ENCODE data around the gene LAMA2. TPM values are rescaled to one million over a fixed set of nuclear protein-coding genes. Genes with fewer than 3 reads are reported as not detected.

LAMA2 gene
- total and polyA plus RNA-seq, 3 donors from 2014 or later: 25.9 to 94.8 (median 56.0) TPM

- intact Hi-C loops (cut with DNase I; ENCODE audit: low total_unique reads): no loop called here
- no peaks in the 10 kb centered on the region for H3K27me3 ChIP-seq
- no peaks in the 10 kb centered on the region for H3K36me3 ChIP-seq (ENCODE audit: low read depth, missing control alignments)
- peaks cover 3% of the 10 kb centered on the region for H3K4me1 ChIP-seq
- no peak overlapping the region for H3K27ac ChIP-seq
- 65 to 76% methylated on average over 1 of the region's 1 CpG for WGBS, 2 donors
- DNase-seq: no peak
- no peak overlapping the region for H3K4me3 ChIP-seq
- TF ChIP-seq POLR2A (IDR thresholded peaks at IDR 0.05): no peak
- TF ChIP-seq CTCF (IDR thresholded peaks at IDR 0.05): no peak
- H3K9me3 ChIP-seq: no peaks in the 10 kb centered on the region
These were observed 206.4 kb downstream of the LAMA2 start for GRCh38 chr6:129089357-129089756.

GRCh38 chr6:129094147-129094546 lies 211.2 kb downstream of the LAMA2 start:
- H3K27ac ChIP-seq: no peak overlapping the region
- whole genome bisulfite sequencing, 2 donors: 38 to 45% methylated on average over 3 of the region's 3 CpGs
- H3K36me3 ChIP-seq (ENCODE audit: low read depth, missing control alignments): no peaks in the 10 kb centered on the region
- H3K27me3 ChIP-seq: no peaks in the 10 kb centered on the region
- peaks cover 10% of the 10 kb centered on the region for H3K4me1 ChIP-seq
- DNase-seq: no peak
- no peaks in the 10 kb centered on the region for H3K9me3 ChIP-seq
- intact Hi-C loops (cut with DNase I; ENCODE audit: low total_unique reads): no loop called here
- TF ChIP-seq POLR2A (IDR thresholded peaks at IDR 0.05): no peak
- TF ChIP-seq CTCF (IDR thresholded peaks at IDR 0.05): no peak
- H3K4me3 ChIP-seq: no peak overlapping the region

GRCh38 chr6:129096651-129097290 lies 213.8 kb downstream of the LAMA2 start:
- Histone ChIP-seq H3K4me3 (no peak overlapping the region), H3K36me3 (ENCODE audit: low read depth, missing control alignments) (no peaks in the 10 kb centered on the region), H3K4me1 (peaks cover 10% of the 10 kb centered on the region), H3K9me3 (no peaks in the 10 kb centered on the region), H3K27ac (no peak overlapping the region), H3K27me3 (no peaks in the 10 kb centered on the region)
- TF ChIP-seq POLR2A (IDR thresholded peaks at IDR 0.05) (no peak), CTCF (IDR thresholded peaks at IDR 0.05) (no peak)
- intact Hi-C loops (cut with DNase I; ENCODE audit: low total_unique reads): no loop called here
- no peak for DNase-seq
- 89 to 91% methylated on average over 3 of the region's 3 CpGs for WGBS, 2 donors

GRCh38 chr6:129098061-129098553 lies 215.2 kb downstream of the LAMA2 start:
- intact Hi-C loops (cut with DNase I; ENCODE audit: low total_unique reads): no loop called here
- Histone ChIP-seq H3K27ac (no peak overlapping the region), H3K9me3 (no peaks in the 10 kb centered on the region)

More at GRCh38 chr6:129098061-129098553, 215.2 kb downstream of the LAMA2 start:
- 94 to 97% methylated on average over 9 of the region's 9 CpGs for WGBS, 2 donors
- H3K36me3 ChIP-seq (ENCODE audit: low read depth, missing control alignments): no peaks in the 10 kb centered on the region
- no peak for DNase-seq
- no peaks in the 10 kb centered on the region for H3K27me3 ChIP-seq
- no peak overlapping the region for H3K4me3 ChIP-seq
- peaks cover 13% of the 10 kb centered on the region for H3K4me1 ChIP-seq
- TF ChIP-seq CTCF (IDR thresholded peaks at IDR 0.05) (no peak), POLR2A (IDR thresholded peaks at IDR 0.05) (no peak)

All from testis (tissue), 3 donors.